GM21528 (cell line): ENCODE data around the gene ARMH4.

Experiments
- ATAC-seq: cut with Tn5 transposase; IDR thresholded peaks from one replicate; pipeline ENCODE4 v1.9.1; 2021; ENCODE audit warnings: mild to moderate bottlenecking, moderate library complexity; ENCODE audit not compliant: unreplicated experiment, low FRiP score

Gene ARMH4

GRCh38 chr14:58104808-58105207 lies 47.2 kb downstream of the ARMH4 start:
- ATAC-seq: no peak

GRCh38 chr14:58100735-58101368 lies 51.2 kb downstream of the ARMH4 start:
- ATAC-seq: no peak

- ATAC-seq: no peak
These were observed 52.3 kb downstream of the ARMH4 start for GRCh38 chr14:58099682-58100081.

- ATAC-seq: no peak
These were observed 53.5 kb downstream of the ARMH4 start for GRCh38 chr14:58098507-58098906.

GRCh38 chr14:58096731-58097130 lies 55.3 kb downstream of the ARMH4 start:
- no peak for ATAC-seq

GRCh38 chr14:58091883-58092630 lies 60.0 kb downstream of the ARMH4 start:
- ATAC-seq: no peak

- no peak for ATAC-seq
These were observed 62.4 kb downstream of the ARMH4 start for GRCh38 chr14:58089612-58090011.

- no peak for ATAC-seq
These were observed 63.1 kb downstream of the ARMH4 start for GRCh38 chr14:58088961-58089360.

GRCh38 chr14:58085877-58086276 lies 66.1 kb downstream of the ARMH4 start:
- no peak for ATAC-seq

GRCh38 chr14:58082491-58083098 lies 69.4 kb downstream of the ARMH4 start:
- ATAC-seq: no peak

- ATAC-seq: no peak
These were observed 70.0 kb downstream of the ARMH4 start for GRCh38 chr14:58082011-58082410.

GRCh38 chr14:58078471-58078870 lies 73.5 kb downstream of the ARMH4 start:
- no peak for ATAC-seq

GRCh38 chr14:58078068-58078467 lies 73.9 kb downstream of the ARMH4 start:
- ATAC-seq: no peak

- ATAC-seq: no peak
These were observed 74.4 kb downstream of the ARMH4 start for GRCh38 chr14:58077621-58078020.

GRCh38 chr14:58073516-58073915 lies 78.5 kb downstream of the ARMH4 start:
- ATAC-seq: no peak

- no peak for ATAC-seq
These were observed 79.5 kb downstream of the ARMH4 start for GRCh38 chr14:58072288-58073071.

- ATAC-seq: no peak
These were observed 80.7 kb downstream of the ARMH4 start for GRCh38 chr14:58071341-58071740.

GRCh38 chr14:58068306-58068705 lies 83.7 kb downstream of the ARMH4 start:
- ATAC-seq: no peak

- ATAC-seq: no peak
These were observed 85.9 kb downstream of the ARMH4 start for GRCh38 chr14:58066115-58066514.

GRCh38 chr14:58061581-58061980 lies 90.4 kb downstream of the ARMH4 start:
- no peak for ATAC-seq

GRCh38 chr14:58060898-58061297 lies 91.1 kb downstream of the ARMH4 start:
- no peak for ATAC-seq
